IPS-NIHi11 (cell line): ENCODE results near the gene IL6R.
A peak's percentile ranks its signal among the peaks of the same experiment; 100 is the strongest.
"Not testable (repeated sequence)": the region's sequence is repeated elsewhere in the genome, so short reads cannot be mapped to it uniquely, and the experiment has no call there.

Source experiments
- DNase-seq: peaks from one replicate; pipeline ENCODE4 v3.0.0; 2012; ENCODE audit warnings: mixed read lengths, low spot score

Gene IL6R

DNA sequence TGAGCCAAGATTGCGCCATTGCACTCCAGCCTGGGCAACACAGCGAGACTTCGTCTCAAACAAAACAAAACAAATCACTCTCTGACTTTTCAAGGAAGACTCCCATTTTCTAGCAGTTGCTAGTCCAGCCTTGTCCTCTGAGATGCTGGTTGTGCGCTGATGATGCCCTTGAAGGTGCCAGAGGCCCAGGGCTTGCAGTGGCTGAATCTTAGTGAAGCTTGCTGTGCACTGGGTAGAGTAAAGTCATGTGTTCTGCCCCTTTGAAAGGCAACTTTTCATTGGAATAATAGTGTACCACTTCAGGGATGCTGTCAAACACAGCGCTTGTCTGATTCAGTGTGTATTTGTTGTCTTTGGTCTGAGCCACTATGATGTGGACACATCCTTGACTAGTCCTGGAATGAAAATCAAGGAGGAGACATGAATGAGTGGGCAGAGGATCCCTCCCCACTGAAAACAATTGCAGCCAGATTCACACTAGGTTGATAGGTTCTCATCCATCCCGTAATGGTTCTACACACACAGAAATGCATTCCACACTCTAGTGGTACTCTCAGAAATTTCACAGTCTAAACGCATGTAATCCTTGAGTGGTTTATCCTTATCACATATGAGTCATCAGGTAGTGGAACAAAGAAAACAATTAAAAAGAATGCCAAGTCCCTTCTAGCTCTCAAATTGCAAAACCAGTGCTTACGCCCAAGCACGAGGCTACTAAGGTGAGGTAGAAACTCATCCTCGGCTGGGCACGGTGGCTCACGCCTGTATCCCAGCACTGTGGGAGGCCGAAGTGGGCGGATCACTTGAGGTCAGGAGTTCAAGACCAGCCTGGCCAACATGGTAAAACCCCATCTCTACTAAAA is 79.0 kb downstream of the IL6R start:
- no peak for DNase-seq

DNA sequence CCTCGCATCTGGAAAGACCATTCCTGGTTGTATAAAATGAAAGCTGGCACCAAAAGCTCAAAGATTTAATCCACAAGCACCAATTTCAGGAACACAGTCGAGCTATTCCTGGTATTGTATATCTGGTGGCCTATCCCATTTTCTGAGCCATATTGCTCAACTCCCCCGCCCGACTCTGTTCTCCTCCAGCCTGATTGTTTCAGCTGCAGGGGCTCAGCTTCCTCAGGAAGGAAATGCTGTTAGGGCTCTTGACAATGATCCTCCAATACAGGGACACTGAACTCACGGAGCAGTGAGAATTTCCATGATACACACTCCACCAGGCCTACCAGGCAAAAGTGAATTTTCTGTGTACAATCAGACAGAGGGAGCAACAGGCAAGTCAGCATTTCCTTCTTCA is 80.0 kb downstream of the IL6R start:
- DNase-seq, result no peak

DNA sequence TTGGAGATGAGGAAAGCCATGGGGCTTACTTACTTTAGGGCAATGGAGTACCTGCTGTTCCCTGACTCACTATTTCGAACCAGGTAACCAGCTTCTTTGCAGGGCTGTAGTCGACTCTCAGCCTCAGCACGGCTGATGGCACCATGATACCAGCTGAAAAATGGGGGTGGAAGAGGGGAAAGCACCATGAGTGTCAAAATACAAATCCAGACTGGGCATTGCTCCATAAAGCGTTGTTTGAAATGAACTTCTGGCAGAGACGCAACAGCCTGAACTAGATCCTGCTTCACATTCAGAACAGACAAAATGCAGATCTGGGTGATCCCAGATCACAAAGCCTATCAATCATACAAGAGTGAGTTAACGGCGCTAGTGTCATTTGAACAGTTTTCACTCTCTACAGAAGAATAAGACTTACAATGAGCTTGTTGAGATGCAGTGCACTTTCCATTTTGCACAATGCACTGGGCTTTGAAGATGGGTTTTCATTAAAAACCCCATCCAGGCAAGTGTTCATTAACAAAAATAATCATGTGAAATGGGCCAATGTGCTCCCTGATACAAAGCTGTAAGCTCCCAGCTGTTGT is 80.9 kb downstream of the IL6R start:
- no peak for DNase-seq

DNA sequence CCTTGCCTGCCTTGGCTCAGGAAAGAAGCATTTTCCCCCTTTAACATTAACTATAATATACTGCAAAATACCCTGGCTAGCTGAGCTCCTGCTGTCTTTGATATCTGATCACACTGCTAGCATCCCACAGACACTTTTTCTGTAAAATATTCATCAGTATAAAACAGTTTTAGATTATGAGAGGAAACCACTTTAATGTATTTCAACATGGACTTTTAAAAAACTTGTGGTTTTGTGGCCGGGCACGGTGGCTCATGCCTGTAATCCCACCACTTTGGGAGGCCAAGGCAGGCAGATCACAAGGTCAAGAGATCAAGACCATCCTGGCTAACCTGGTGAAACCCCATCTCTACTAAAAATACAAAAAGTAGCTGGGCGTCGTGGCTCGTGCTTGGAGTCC is 81.6 kb downstream of the IL6R start:
- DNase-seq, result not testable (repeated sequence)

DNA sequence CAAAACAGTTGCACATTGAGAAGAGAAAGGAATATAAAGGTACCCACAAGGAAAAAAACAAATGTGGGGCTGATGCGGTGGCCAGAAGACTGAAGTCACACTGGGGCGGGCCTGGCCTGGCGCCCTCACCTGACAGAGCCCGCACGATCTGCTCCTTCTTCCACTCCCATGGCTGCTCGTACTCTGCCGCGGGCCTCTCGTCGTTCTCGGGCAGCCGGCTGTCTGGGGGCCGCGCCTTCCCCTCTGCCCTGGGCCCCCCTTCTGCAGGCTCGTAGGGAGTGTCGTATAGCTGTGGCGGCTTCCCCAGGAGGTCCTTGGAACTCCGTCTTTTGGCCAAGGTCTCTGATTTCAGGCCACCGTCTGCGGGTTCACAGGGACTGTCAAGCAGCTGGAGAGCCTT is 83.8 kb downstream of the IL6R start:
- DNase-seq, result no peak

DNA sequence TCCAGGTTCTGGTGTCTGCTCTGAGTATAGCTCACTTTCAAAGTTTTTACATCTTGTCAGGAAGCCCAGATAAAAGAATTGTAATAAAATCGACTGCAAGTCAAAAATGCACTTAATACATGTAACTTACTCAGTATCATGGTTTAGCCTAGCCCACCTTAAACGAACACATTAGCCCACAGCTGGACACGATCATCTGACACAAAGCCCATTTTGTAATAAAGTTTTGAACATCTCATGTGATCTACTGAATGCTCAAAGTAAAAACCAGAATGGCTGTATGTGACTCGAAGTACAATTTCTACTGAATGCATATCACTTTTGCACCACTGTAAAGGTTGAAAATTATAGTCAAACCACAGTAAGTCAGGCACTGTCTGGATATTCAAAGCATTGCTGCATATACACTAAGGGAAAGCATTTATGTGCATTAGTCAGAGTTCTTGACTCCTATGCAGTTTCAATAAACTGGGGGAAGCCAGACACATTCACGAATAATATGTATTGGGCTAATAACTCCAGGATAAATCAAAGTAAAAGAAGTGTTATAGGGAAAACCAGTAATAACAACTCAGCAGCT is 84.6 kb downstream of the IL6R start:
- DNase-seq, result no peak

DNA sequence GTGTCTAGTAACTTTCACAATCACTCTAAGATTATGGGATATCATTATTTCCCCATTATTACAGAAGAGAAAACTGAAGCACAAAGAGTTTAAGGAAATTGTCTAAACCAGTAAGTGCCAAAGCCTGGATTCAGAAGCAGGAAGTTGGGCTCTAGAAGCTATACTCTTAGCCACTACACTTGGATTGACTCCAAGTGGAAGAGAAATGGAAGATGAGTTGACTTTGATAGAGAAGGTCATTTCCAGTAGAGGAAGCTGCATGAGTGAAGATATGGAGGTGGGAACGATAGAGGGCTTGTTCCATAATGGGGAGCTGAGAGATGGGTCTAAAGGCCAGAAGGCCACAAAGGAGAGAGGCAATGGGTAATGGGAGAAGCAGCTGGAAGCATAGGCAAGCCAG is 85.2 kb downstream of the IL6R start:
- no peak for DNase-seq

DNA sequence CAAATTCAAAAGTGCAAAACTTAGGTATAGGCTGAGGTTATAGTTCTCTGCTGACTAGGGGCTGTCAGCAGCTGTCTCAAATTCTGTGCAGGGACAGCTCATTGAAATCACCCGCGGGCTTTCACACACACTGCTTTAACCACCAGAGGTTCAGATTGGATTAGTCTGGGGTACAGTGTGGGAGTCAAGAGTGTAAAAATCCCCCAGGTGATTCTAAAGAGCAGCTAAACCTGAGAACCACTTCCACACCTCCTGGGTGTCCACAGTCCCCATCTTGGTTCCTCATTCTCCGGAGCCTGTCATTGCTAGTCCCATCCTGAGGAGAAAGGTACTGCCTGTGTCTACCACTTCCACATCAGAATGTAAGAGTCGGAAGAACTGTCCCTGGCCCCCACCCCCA is 87.0 kb downstream of the IL6R start:
- no peak for DNase-seq

DNA sequence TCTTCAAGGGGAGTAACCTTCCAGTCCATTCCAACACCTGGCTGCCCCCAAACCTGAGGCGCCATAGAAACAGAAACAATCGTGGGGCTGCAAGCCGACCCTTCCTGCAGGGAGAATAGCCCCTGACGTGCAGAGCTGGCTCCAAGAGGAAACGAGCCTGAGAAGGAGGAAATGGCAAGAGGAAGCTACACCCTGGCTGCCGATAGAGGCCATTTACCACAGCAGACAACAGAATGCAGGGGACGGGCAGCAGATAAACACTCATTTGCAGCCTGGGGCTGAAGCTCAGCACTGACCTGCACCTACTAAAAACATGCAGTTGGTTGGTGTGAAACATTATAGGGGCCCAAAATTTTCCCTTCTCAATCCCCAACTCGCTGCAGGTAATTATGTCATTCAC is 88.1 kb downstream of the IL6R start:
- no peak for DNase-seq

DNA sequence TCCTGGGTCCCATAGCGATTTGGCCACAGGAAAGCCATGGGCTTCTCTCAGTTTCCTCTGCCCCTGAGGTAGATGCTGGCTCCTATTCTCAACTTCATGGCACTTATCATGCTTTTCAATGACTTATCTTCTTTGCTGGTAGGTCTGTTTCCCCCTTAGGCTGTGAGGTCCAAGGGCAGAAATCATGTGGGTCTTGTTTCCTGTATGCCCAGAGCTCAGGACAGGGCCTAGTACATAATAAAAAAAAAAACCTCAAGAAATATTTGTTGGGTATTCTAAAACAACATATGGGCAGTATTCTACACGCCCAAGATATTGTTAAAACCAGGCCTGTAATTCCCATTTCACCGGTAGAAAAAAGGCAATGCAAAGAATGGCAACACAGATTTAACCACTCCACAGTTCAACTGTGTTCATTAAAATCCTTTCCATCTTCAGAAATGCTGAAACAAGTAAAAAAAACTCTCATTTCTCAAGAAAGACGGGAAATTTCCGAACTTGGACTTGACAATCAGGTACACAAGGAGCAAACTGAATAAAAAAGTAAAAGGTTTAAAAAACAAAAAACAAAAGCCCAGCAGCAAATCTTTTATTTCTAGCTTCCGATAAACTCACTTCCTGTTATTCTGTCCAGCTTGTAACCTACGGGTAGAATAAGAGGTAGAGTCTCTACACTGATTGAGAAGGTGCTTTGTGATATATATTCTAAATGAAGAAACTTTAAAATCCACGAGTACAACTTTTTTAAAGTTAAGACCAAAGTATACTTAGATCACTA is 90.5 kb downstream of the IL6R start:
- DNase-seq, result no peak

DNA sequence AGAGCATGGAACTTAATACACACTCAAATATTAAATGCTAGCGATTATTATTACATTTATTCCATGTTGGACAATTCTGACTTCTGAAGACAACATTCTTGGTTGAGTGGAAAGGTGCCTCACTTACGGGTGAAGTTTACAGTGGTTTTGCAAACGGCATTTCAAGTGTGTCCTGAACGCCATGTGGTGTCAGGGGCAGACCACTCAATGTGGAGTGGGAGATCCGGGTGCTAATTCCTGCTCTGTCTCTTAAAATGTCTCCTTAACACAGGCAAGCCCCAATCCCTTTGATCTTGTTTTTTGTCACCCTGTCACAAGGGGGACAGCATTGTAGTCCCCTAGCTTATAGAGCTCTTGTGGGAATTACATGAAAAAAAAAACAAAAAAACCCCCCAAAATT is 91.2 kb downstream of the IL6R start:
- no peak for DNase-seq

DNA sequence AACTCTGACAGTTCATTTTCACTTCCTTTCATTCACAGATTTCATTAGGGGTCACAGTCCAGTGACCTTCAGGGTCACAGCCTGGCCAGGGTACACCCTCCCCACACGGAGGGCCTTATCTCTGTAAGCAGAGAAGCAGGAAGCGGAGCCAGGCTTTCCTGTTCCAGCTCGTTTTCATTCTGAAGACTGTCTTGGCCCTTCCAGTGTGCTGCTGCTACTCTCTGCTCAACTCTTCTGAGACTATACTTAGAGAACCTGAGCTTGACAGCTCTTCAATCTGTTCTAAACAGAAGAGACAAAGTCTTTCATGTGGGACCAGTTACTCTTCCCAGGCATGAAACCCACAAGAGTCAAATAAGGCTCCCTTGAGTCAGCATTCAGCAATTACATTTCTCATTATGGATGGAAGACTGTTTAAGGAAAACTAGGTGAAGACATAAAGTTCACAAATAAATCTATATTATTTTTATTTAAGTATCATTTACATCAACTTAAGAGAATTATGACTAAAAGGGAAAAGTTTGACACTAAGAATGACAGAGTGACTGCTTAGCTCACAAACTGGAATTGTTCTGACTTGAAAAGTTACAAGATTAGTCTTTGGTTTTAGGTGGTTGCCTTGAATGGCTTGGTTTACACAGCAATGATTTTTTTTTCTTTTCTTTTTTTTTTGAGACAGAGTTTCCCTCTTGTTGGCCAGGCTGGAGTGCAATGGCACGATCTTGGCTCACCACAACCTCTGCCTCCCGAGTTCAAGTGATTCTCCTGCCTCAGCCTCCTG is 92.1 kb downstream of the IL6R start:
- DNase-seq, result no peak

DNA sequence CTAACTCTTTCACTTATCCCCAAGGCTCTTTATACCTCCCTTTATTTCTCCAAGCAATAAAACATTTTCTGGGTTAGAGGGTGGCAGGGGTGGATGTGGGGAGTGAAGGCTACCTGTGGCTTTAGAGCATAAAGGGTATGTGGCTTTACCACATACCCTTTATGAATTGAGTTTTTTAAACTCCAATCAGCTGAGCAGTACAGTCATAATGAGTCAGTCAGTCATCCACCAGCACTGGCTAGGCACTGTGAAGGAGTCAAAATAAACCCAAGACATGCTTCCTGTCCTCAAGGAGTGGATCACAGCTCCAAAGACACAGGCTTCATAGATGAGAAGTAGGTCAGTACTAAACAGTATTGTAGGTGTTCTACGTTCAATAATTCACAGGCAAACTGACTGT is 94.3 kb downstream of the IL6R start:
- DNase-seq, result no peak

DNA sequence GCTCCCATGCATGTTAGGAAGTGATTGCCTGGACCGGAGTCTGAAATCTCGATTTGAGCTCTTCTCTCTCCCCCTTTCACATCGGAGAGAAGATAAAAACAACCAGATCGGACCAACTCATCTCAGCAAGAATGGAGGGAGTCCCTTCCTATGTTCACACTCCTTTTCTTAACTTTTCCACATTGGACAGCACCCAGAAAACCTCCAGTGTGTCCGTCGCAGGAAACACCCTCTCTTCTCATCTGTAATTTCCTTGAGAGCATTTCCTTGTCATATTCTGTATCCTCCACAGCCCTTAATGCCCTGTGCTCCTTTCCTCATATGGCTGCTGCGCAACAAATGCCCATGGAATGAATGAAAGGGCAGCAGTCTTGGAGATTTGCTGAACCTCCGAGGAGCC is 95.4 kb downstream of the IL6R start:
- no peak for DNase-seq

DNA sequence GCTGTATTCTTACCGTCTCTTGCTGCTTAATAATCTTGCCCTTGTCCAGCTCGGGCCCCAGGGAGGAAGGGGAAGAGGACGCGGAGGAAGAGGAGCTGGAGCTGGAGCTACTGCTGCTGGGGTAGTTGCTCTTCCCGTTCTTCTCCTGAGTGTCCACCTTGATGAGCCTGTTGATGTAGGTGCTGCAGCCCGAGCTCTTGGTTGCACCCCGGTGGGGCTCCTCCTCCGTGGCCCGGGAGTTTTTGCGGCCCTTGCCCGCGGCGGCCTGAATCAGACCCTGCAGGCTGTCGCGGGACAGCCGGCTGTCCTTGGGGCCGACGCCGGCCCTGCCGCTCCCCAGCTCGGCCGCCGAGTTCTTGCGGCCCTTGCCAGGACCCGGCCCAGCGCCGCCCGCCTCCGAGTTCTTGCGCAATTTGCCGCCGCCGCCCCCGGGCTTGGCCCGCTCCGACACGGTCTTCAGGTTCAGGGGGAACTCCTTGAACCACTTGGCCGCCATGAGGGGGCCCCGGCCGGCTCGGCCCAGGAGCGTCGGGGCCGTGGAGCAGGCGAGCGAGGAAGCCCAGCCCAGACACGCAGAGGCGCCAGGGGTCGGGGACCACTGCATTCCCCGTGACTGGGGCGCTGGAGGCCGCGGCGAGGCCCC is 96.4 kb downstream of the IL6R start:
- DNase-seq, result peak; percentile 61

DNA sequence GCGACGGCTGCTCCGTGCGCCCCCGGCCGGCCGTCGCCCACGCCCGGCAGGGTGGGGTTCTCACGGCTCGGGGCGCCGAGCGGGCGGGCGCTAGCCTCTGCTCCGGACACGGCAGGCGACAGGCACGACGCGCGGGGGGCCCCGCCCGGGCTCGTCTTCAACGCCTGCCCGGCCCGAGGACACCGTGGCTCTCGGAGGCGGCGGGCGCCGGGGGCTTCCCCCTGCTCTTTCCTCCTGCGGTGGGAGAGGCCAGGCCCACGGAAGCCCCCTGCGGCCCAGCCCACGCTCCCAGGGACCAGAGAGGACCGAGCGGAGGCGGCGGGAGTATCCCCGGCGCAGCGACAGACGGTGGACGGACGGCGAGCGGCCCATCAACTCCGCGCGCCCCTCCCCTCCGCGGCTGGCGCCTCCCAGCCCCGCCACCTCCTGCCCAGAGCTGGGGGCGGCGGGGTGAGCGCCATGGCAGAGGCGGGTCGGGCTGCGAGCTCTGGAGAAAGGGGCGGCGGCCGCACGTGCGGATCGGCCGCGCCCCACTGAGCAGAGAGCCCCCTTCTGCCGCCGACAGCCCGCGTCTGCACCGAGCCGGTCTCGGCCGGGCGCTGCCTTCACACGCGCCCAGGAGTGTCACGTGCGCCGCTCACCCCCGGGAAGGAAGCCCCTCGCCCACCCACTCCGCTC is 97.1 kb downstream of the IL6R start, which contains the start of the genes SHE and TDRD10:
SHE (minus strand) TSS at position 347 of the 678 bp plus-strand sequence. CDS start 386 bp downstream, outside the sequence.
TDRD10 (plus strand) TSS at position 154 of the 678 bp plus-strand sequence. CDS start 4,685 bp downstream, outside the sequence.
- DNase-seq, result peak; percentile 73

DNA sequence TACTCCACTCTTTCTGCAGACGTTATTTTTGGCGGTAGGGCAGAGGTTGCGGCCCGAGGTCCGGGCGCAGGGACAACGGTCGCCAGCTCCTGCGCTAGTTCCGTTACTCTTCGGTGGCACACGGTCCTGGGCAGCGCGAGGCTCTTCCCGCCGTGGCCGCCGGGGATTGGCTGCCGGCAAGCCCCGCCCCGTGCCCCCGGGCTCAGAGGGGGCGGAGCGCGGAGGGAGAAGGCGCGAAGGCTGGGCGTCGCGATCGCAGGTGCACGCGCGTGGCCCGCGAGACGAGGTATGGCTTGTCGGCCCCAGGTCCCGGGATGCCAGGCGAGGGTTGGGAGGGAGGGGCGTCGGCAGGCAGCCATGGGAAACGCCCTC is 97.6 kb downstream of the IL6R start:
- DNase-seq, result peak; percentile 79

DNA sequence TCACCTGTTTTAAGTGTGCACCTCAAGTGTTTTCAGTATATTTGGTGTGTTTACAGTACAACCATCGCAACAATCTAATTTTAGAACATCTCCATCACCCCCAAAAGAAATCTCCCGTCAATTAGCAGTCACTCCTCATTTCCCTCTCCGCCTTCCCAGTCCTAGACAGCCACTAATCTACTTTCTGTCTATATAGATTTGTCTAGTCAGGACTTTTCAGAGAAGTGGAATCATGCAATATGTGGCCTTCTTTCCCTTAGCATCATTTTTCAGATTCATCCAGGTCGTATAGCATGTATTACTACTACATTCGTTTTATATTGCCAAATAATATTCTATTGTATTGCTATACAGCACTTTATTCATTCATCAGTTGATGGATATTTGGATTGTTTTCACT is 98.8 kb downstream of the IL6R start:
- no peak for DNase-seq

DNA sequence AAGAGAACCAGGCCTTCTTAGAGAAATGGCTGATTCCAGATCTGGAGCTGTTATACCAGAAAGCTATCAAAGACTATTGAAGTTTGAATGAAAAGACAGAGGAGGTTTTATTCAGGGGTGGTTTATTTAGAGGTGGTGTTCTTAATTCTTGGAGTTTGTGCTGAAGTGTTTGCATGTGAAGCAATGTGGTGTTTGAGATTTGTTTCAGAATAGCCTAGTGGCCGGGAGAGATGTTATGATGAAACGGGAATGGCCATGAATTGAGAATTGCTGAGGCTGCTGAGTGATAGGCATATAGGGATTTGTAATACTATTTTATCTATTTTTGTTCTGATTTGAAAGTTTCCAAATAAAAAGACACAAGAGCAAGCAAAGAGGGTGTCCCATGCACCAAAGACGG is 107.6 kb downstream of the IL6R start:
- DNase-seq, result no peak

DNA sequence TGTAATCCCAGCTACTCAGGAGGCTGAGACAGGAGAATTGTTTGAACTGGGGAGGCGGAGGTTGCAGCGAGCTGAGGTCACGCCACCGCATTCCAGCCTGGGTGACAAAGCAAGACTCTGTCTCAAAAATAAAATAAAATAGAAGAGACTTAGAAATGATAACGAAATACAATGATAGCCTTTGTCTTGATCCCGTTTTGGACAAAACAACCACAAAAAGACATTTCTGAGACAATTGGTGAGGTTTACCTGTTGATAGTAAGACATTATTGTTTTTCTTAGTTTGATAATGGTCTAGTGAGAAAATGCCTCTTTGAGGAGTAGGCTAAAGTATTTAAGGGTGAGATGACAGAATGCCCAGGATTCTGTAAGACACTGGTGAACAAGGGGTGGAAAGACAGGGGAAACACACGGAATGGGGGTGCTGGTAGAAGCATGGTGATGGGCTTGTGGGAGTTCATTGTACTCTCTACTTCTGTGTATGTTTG is 109.0 kb downstream of the IL6R start:
- DNase-seq, result no peak
